DND-41 (cell line): ENCODE data around the gene GAA.

ENCODE experiments used
- CTCF ChIP-seq: IDR thresholded peaks from 2 replicates; pipeline ENCODE4 v1.5.1; 2012; ENCODE audit warnings: borderline replicate concordance, low read length, moderate library complexity, mild to moderate bottlenecking; ENCODE audit not compliant: poor library complexity, severe bottlenecking; ENCODE audit errors: extremely low read depth
- EZH2 ChIP-seq: IDR thresholded peaks from 3 replicates; pipeline ENCODE4 v1.6.1; 2012; ENCODE audit warnings: borderline replicate concordance, low read depth, mild to moderate bottlenecking, moderate library complexity, low read length, inconsistent platforms; ENCODE audit not compliant: severe bottlenecking

- TF ChIP-seq CTCF (no peak), EZH2 (no peak)
These were observed 4.8 kb upstream of the GAA start for GRCh38 chr17:80096561-80097021.
